ENCODE results near the gene RPL36. TPM values are rescaled to one million over a fixed set of nuclear protein-coding genes. Genes with fewer than 3 reads are reported as not detected.
A peak's percentile ranks its signal among the peaks of the same experiment; 100 is the strongest.

The RPL36 gene
- total and polyA plus RNA-seq, 9 of the 15 experiments (the other 6 are each of a cell fraction or from before 2014, with no cell fraction given), result 350 to 3,412 (median 1,507) TPM

DNA sequence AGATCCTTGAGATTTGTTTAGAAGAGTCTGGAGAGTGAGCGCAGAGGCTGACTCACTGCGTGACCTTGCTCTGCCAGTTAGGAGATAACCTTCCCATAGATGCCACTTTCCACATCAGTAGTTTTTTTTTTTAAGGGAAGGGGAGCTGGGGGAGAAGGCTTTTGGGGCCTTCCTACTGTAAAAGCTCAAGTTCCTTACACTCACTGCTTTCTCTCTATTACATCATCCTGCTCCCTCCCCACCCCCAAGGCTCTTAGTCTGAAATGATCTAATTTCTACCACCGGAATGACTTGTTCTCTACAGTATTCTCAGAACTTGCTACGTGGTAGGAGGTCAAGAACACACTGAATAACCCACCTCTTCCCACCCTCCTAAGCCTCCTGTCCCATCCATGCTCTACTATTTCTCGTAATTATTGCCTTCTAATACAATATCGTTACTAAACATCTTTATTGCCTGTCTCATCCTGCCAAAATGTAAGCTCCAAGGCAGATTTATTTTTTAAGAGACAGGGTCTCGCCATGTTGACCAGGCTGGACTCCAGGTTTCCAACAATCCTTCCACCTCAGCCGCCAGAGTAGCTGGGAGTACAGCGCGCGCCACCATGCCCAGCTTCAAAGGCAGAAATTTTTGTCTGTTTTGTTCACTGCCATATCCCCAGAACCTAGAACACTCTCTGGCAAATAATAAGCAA lies 28.6 kb downstream of the RPL36 start (continued):
- TF ChIP-seq, protein P1, sequence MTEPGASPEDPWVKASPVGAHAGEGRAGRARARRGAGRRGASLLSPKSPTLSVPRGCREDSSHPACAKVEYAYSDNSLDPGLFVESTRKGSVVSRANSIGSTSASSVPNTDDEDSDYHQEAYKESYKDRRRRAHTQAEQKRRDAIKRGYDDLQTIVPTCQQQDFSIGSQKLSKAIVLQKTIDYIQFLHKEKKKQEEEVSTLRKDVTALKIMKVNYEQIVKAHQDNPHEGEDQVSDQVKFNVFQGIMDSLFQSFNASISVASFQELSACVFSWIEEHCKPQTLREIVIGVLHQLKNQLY (CRISPR knock-in tag; conservative IDR thresholded peaks at IDR 0.05), result no peak
- no peak for TF ChIP-seq SRSF1 (IDR thresholded peaks at IDR 0.05; ENCODE audit: low read depth, low read length)
- 0 out of 2 replicates have a peak, but pooled peaks have one; percentile 27 for TF ChIP-seq ELF1 (tag; IDR thresholded peaks at IDR 0.05)
- peak in 1 of 2 experiments; percentile 61; a peak in 2 of 4 replicates for TF ChIP-seq TBL1XR1 (IDR thresholded peaks at IDR 0.05; ENCODE audit: low read length in 2 of 2)
- TF ChIP-seq ZNF384 (IDR thresholded peaks at IDR 0.05; ENCODE audit: low read depth, low read length), result peak; percentile 94
- TF ChIP-seq TAF9B (IDR thresholded peaks at IDR 0.05; ENCODE audit: partially characterized antibody), result peak; percentile 84
- no peak for TF ChIP-seq SETDB1 (IDR thresholded peaks at IDR 0.05; ENCODE audit: low read length)
- TF ChIP-seq EHMT2 (IDR thresholded peaks at IDR 0.05), result no peak
- TF ChIP-seq HMG20B (CRISPR knock-in tag; IDR thresholded peaks at IDR 0.05), result no peak
- TF ChIP-seq TCF3 (CRISPR knock-in tag; IDR thresholded peaks at IDR 0.05), result peak; percentile 12; the same call in 1 of the 2 replicates
- TF ChIP-seq, protein P2, sequence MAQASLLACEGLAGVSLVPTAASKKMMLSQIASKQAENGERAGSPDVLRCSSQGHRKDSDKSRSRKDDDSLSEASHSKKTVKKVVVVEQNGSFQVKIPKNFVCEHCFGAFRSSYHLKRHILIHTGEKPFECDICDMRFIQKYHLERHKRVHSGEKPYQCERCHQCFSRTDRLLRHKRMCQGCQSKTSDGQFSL (CRISPR knock-in tag; IDR thresholded peaks at IDR 0.05), result no peak
- TF ChIP-seq, protein P2 (tag; IDR thresholded peaks at IDR 0.05), result no peak
- TF ChIP-seq NR2C2 (CRISPR knock-in tag; IDR thresholded peaks at IDR 0.05), result no peak
- TF ChIP-seq NR2C2 (tag; IDR thresholded peaks at IDR 0.05), result peak; percentile 88
- TF ChIP-seq SMAD1 (IDR thresholded peaks at IDR 0.05; ENCODE audit: low read depth, low read length, partially characterized antibody), result peak; percentile 94
- TF ChIP-seq RFX5 (IDR thresholded peaks at IDR 0.05; ENCODE audit: low read depth, low read length), result no peak
- TF ChIP-seq, protein P3, sequence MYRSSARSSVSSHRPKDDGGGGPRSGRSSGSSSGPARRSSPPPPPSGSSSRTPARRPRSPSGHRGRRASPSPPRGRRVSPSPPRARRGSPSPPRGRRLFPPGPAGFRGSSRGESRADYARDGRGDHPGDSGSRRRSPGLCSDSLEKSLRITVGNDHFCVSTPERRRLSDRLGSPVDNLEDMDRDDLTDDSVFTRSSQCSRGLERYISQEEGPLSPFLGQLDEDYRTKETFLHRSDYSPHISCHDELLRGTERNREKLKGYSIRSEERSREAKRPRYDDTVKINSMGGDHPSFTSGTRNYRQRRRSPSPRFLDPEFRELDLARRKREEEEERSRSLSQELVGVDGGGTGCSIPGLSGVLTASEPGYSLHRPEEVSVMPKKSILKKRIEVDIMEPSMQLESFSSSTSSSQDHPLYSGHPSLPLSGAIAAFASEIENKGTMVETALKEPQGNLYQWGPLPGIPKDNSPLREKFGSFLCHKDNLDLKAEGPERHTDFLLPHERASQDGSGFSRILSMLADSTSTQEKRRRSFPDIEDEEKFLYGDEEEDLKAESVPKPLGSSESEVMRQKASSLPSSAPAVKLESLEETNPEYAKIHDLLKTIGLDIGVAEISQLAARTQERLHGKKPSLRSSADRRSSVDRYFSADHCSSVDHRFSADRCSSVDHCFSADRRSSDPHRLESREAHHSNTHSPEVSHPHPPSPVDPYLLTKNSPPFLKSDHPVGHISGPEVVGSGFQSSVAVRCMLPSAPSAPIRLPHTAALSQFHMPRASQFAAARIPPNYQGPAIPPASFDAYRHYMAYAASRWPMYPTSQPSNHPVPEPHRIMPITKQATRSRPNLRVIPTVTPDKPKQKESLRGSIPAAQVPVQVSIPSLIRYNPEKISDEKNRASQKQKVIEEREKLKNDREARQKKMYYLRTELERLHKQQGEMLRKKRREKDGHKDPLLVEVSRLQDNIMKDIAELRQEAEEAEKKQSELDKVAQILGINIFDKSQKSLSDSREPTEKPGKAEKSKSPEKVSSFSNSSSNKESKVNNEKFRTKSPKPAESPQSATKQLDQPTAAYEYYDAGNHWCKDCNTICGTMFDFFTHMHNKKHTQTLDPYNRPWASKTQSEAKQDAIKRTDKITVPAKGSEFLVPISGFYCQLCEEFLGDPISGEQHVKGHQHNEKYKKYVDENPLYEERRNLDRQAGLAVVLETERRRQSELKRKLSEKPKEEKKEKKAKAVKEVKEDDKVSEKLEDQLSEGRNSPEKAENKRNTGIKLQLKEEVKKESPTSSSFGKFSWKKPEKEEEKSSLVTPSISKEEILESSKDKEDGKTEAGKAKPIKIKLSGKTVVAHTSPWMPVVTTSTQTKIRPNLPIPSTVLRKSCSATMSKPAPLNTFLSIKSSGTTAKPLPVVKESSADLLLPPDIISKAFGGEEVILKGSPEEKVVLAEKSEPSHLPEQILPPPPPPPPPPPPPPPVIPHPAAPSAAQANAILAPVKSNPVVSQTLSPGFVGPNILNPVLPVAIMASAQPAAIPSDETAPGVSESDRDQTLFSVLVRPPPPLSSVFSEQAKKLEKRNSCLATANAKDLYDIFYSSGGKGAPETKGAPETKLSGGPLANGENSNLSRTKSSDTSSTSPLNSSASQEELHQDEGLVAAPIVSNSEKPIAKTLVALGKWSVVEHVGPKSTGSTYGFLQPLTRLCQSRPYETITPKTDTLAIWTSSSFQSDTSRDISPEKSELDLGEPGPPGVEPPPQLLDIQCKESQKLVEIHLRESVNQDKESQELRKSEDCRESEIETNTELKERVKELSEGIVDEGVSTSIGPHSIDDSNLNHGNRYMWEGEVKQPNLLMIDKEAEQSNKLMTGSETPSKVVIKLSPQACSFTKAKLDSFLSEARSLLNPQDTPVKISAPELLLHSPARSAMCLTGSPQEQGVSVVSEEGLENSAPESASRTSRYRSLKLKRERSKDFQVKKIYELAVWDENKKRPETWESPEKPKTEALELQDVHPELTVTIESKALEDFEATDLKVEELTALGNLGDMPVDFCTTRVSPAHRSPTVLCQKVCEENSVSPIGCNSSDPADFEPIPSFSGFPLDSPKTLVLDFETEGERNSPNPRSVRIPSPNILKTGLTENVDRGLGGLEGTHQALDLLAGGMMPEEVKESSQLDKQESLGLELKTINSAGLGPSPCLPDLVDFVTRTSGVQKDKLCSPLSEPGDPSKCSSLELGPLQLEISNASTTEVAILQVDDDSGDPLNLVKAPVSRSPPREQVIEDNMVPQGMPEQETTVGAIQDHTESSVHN (IDR thresholded peaks at IDR 0.05; ENCODE audit: borderline replicate concordance in 1 of 2, low read depth in 1 of 2), result peak in 1 of 2 experiments; percentile 70; a peak in 2 of 4 replicates
- TF ChIP-seq ZNF165 (CRISPR knock-in tag; IDR thresholded peaks at IDR 0.05; ENCODE audit: borderline replicate concordance), result no peak
- no peak for TF ChIP-seq RBM34 (IDR thresholded peaks at IDR 0.05; ENCODE audit: borderline replicate concordance, insufficient read depth, low read length)

Data from K562 (cell line).